ENCODE measurements around the gene CEND1. TPM values are rescaled to one million over a fixed set of nuclear protein-coding genes. Genes with fewer than 3 reads are reported as not detected.

CEND1 gene
- total RNA-seq: 1 to 10 TPM in 1 of 2 donors, under 1 TPM in 1; 0.95 to 3.4 TPM

GRCh38 chr11:789943-790342 is at the start of gene CEND1:
Gene CEND1 (minus strand): TSS chr11:790090. CDS start chr11:788576, 1,514 bp downstream.
- Mint-ChIP-seq H3K27me3 (no peaks in the 10 kb centered on the region), H3K27ac (no peak within 1 kb of the TSS), H3K4me3 (no peak within 1 kb of the TSS), H3K36me3 (no peaks in the 10 kb centered on the region), H3K9me3 (no peaks in the 10 kb centered on the region), H3K4me1 (ENCODE audit: low read depth in 2 of 2) (peaks cover 0 to 6% of the 10 kb centered on the region in 2 donors)
- DNase-seq (ENCODE audit: low spot score): no peak
- peak; percentile 56 to 66 for ATAC-seq

- no peak for DNase-seq (ENCODE audit: low spot score)
- no peak for ATAC-seq
- Mint-ChIP-seq H3K27me3 (no peaks in the 10 kb centered on the region), H3K4me1 (ENCODE audit: low read depth in 2 of 2) (peaks cover 24 to 34% of the 10 kb centered on the region in 2 donors), H3K9me3 (no peaks in the 10 kb centered on the region), H3K36me3 (no peaks in the 10 kb centered on the region), H3K27ac (no peak overlapping the region), H3K4me3 (peak overlapping the region; percentile 30)
Observed at GRCh38 chr11:839280-839623, 49.4 kb upstream of the CEND1 start.

GRCh38 chr11:838441-839279 is 48.8 kb upstream of the CEND1 start:
- Mint-ChIP-seq H3K4me3 (no peak overlapping the region), H3K27ac (no peak overlapping the region)

GRCh38 chr11:837990-838307 is 48.1 kb upstream of the CEND1 start:
- Mint-ChIP-seq H3K36me3 (no peaks in the 10 kb centered on the region), H3K27ac (no peak overlapping the region), H3K4me3 (no peak overlapping the region), H3K9me3 (no peaks in the 10 kb centered on the region), H3K27me3 (no peaks in the 10 kb centered on the region), H3K4me1 (ENCODE audit: low read depth in 2 of 2) (peaks cover 18 to 30% of the 10 kb centered on the region in 2 donors)
- DNase-seq (ENCODE audit: low spot score): no peak
- no peak for ATAC-seq

More at GRCh38 chr11:838441-839279, 48.8 kb upstream of the CEND1 start:
- Mint-ChIP-seq H3K36me3 (no peaks in the 10 kb centered on the region), H3K9me3 (no peaks in the 10 kb centered on the region), H3K27me3 (no peaks in the 10 kb centered on the region), H3K4me1 (ENCODE audit: low read depth in 2 of 2) (peaks cover 21 to 33% of the 10 kb centered on the region in 2 donors)
- no peak for DNase-seq (ENCODE audit: low spot score)
- ATAC-seq: no peak

- no peak overlapping the region for H3K27ac Mint-ChIP-seq
- no peaks in the 10 kb centered on the region for H3K36me3 Mint-ChIP-seq
- H3K9me3 Mint-ChIP-seq: no peaks in the 10 kb centered on the region
- H3K27me3 Mint-ChIP-seq: no peaks in the 10 kb centered on the region
- DNase-seq (ENCODE audit: low spot score): no peak
- peak overlapping the region; percentile 47 for H3K4me3 Mint-ChIP-seq
- peak in 1 of 2 donors; percentile 12 for ATAC-seq
- H3K4me1 Mint-ChIP-seq (ENCODE audit: low read depth in 2 of 2): peaks cover 18 to 30% of the 10 kb centered on the region in 2 donors
Observed at GRCh38 chr11:837189-837989, 47.5 kb upstream of the CEND1 start.

- Mint-ChIP-seq H3K27ac (no peak overlapping the region), H3K27me3 (peaks cover 0 to 1% of the 10 kb centered on the region in 2 donors), H3K4me1 (ENCODE audit: low read depth in 2 of 2) (peaks cover 18 to 32% of the 10 kb centered on the region in 2 donors), H3K9me3 (no peaks in the 10 kb centered on the region), H3K4me3 (no peak overlapping the region), H3K36me3 (no peaks in the 10 kb centered on the region)
- DNase-seq (ENCODE audit: low spot score) (no peak), ATAC-seq (no peak)
Observed at GRCh38 chr11:836700-837099, 46.8 kb upstream of the CEND1 start.

- H3K36me3 Mint-ChIP-seq: no peaks in the 10 kb centered on the region
- peaks cover 0 to 4% of the 10 kb centered on the region in 2 donors for H3K27me3 Mint-ChIP-seq
- H3K9me3 Mint-ChIP-seq: no peaks in the 10 kb centered on the region
- no peak overlapping the region for H3K4me3 Mint-ChIP-seq
- no peak overlapping the region for H3K27ac Mint-ChIP-seq
- H3K4me1 Mint-ChIP-seq (ENCODE audit: low read depth in 2 of 2): peaks cover 17 to 32% of the 10 kb centered on the region in 2 donors
- ATAC-seq (no peak), DNase-seq (ENCODE audit: low spot score) (no peak)
Observed at GRCh38 chr11:836274-836673, 46.4 kb upstream of the CEND1 start.

- Mint-ChIP-seq H3K4me1 (ENCODE audit: low read depth in 2 of 2) (peaks cover 6 to 20% of the 10 kb centered on the region in 2 donors), H3K27me3 (peaks cover 0 to 4% of the 10 kb centered on the region in 2 donors), H3K36me3 (no peaks in the 10 kb centered on the region), H3K9me3 (no peaks in the 10 kb centered on the region), H3K27ac (no peak overlapping the region), H3K4me3 (peak overlapping the region; percentile 34)
- DNase-seq (ENCODE audit: low spot score) (no peak), ATAC-seq (no peak)
Observed at GRCh38 chr11:834371-835316, 44.8 kb upstream of the CEND1 start.

GRCh38 chr11:833849-834311 is 44.0 kb upstream of the CEND1 start:
- Mint-ChIP-seq H3K4me1 (ENCODE audit: low read depth in 2 of 2) (peaks cover 6 to 22% of the 10 kb centered on the region in 2 donors), H3K4me3 (peak overlapping the region; percentile 34), H3K27ac (no peak overlapping the region), H3K36me3 (no peaks in the 10 kb centered on the region), H3K9me3 (no peaks in the 10 kb centered on the region), H3K27me3 (peaks cover 0 to 9% of the 10 kb centered on the region in 2 donors)
- no peak for ATAC-seq
- no peak for DNase-seq (ENCODE audit: low spot score)

- Mint-ChIP-seq H3K4me1 (ENCODE audit: low read depth in 2 of 2) (peaks cover 7 to 20% of the 10 kb centered on the region in 2 donors), H3K9me3 (no peaks in the 10 kb centered on the region), H3K27ac (no peak overlapping the region), H3K36me3 (no peaks in the 10 kb centered on the region), H3K27me3 (peaks cover 0 to 11% of the 10 kb centered on the region in 2 donors), H3K4me3 (peak overlapping the region; percentile 34)
- DNase-seq (ENCODE audit: low spot score) (no peak), ATAC-seq (peak; percentile 46 to 58)
Observed at GRCh38 chr11:833114-833791, 43.4 kb upstream of the CEND1 start.

GRCh38 chr11:832529-833113 is 42.7 kb upstream of the CEND1 start, which contains the start of gene CD151:
Gene CD151 (plus strand): TSS chr11:832952. CDS start chr11:836070, 3,118 bp downstream.
- Mint-ChIP-seq H3K27me3 (peaks cover 0 to 15% of the 10 kb centered on the region in 2 donors), H3K9me3 (no peaks in the 10 kb centered on the region), H3K4me1 (ENCODE audit: low read depth in 2 of 2) (peaks cover 11 to 23% of the 10 kb centered on the region in 2 donors), H3K36me3 (no peaks in the 10 kb centered on the region), H3K4me3 (peak within 1 kb of the TSS; percentile 71), H3K27ac (no peak within 1 kb of the TSS)
- no peak for DNase-seq (ENCODE audit: low spot score)
- ATAC-seq: peak; percentile 77 to 82

GRCh38 chr11:831961-832528 is 42.2 kb upstream of the CEND1 start:
- ATAC-seq (no peak), DNase-seq (ENCODE audit: low spot score) (no peak)
- Mint-ChIP-seq H3K9me3 (no peaks in the 10 kb centered on the region), H3K4me1 (ENCODE audit: low read depth in 2 of 2) (peaks cover 10 to 22% of the 10 kb centered on the region in 2 donors), H3K4me3 (peak overlapping the region; percentile 71), H3K36me3 (no peaks in the 10 kb centered on the region), H3K27ac (no peak overlapping the region), H3K27me3 (peaks cover 0 to 17% of the 10 kb centered on the region in 2 donors)

All from natural killer cell treated with Interleukin-12 subunit alpha and Interleukin-12 subunit beta and Interleukin-15 and Interleukin-18, amount 100 ng/mL, for 72 hours (primary cell).